Ectodermal cell (in vitro differentiated cells): ENCODE results near the gene HOXA5.
A peak's percentile ranks its signal among the peaks of the same experiment; 100 is the strongest.

Experiments used
- H3K27ac ChIP-seq: 2 replicates; pipeline ENCODE4 v1.7.0; 2013; ENCODE audit warnings: mild to moderate bottlenecking, low read depth, low read length; ENCODE audit not compliant: insufficient read depth, poor library complexity, severe bottlenecking
- H3K27me3 ChIP-seq: 2 replicates; pipeline ENCODE4 v1.7.0; 2013; ENCODE audit warnings: mild to moderate bottlenecking, low read length; ENCODE audit not compliant: insufficient read depth, control insufficient read depth, poor library complexity, severe bottlenecking
- H3K36me3 ChIP-seq: one replicate; pipeline ENCODE4 v1.7.0; 2013; ENCODE audit warnings: low read length; ENCODE audit not compliant: control insufficient read depth, insufficient read depth
- H3K4me1 ChIP-seq: one replicate; pipeline ENCODE4 v1.7.0; 2013; ENCODE audit warnings: low read length; ENCODE audit not compliant: control insufficient read depth, insufficient read depth
- H3K4me3 ChIP-seq: 2 replicates; pipeline ENCODE4 v1.7.0; 2013; ENCODE audit warnings: low read depth, low read length, control low read depth; ENCODE audit not compliant: insufficient read depth
- H3K9me3 ChIP-seq: 2 replicates; pipeline ENCODE4 v1.7.0; 2013; ENCODE audit warnings: mild to moderate bottlenecking, low read length, moderate library complexity; ENCODE audit not compliant: control insufficient read depth
- WGBS, 2 experiments: methylation state at CpG; one replicate each; pipeline ENCODE4 v1.1.7; 2013; ENCODE audit warnings: missing lambda C conversion rate in 2 of 2; 5-methylcytosine and 5-hydroxymethylcytosine counted together

Gene HOXA5

DNA sequence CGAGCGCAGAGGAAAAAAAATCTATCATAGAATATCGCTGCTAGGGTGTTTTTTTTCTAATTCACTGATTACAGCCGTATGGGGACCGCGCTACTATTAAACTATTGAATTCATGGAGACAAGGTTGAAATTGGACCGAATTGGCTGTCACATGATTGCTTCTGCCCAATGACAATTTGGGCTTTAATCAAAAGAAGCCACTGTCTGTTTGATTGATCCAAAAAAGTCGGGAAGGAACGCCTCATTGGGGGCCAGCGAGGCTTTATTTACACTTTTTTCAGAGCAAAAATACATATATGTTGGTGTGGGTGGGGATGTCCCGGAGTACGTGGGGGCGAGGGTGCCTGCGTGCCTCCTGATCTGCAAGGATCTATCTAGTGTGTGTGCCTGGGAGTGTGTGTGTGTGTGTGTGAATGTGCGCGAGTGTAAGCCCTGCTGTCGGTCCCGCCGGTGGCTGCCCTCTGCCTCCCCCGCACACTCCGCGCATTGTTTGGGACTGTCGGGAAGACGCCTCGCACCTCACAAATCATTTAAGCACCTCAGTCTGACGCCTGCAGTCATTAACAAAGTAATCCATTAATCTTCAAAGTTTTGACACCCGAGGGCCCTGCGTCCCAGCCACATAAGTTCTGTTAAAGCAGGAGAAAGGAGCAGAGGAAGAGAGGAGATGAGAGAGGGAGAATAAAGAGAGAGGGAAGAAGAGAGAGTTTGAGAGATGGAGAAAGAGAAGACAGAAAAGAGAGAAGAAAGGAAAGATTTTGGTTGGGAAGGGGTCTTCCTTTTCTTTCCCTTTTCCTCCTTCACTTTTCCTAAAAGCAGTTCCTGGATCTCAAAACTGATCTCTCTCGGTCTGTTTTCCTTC lies 40.7 kb downstream of the HOXA5 start, which contains the start of gene HOXA2:
Gene HOXA2 (minus strand): TSS at position 103 of the 862 bp plus-strand sequence. CDS start 183 bp downstream, outside the sequence.
- H3K36me3 ChIP-seq = no peaks in the 10 kb centered on the region
- H3K27ac ChIP-seq = peak within 1 kb of the TSS; percentile 73
- WGBS, 2 experiments = 3 to 4% methylated on average over 28 to 29 of the region's 29 CpGs
- H3K4me3 ChIP-seq = peak within 1 kb of the TSS; percentile 57
- H3K27me3 ChIP-seq = peaks cover 100% of the 10 kb centered on the region
- peaks cover 5% of the 10 kb centered on the region for H3K4me1 ChIP-seq
- H3K9me3 ChIP-seq = no peaks in the 10 kb centered on the region

GRCh38 chr7:27101957-27102580 lies 41.4 kb downstream of the HOXA5 start:
- Histone ChIP-seq H3K36me3 (no peaks in the 10 kb centered on the region), H3K4me1 (peaks cover 5% of the 10 kb centered on the region), H3K9me3 (no peaks in the 10 kb centered on the region), H3K27ac (peak overlapping the region; percentile 60), H3K4me3 (peak overlapping the region; percentile 57), H3K27me3 (peaks cover 100% of the 10 kb centered on the region)
- WGBS, 2 experiments = 1% methylated on average over 39 of the region's 39 CpGs

- H3K4me1 ChIP-seq = peaks cover 5% of the 10 kb centered on the region
- H3K4me3 ChIP-seq = peak overlapping the region; percentile 57
- peaks cover 100% of the 10 kb centered on the region for H3K27me3 ChIP-seq
- H3K9me3 ChIP-seq = no peaks in the 10 kb centered on the region
- H3K27ac ChIP-seq = peak overlapping the region; percentile 70
- WGBS, 2 experiments = 3 to 5% methylated on average over 25 of the region's 25 CpGs
- no peaks in the 10 kb centered on the region for H3K36me3 ChIP-seq
Observed at GRCh38 chr7:27101171-27101956, 42.1 kb downstream of the HOXA5 start.

- H3K36me3 ChIP-seq = no peaks in the 10 kb centered on the region
- H3K27ac ChIP-seq = peak overlapping the region; percentile 70
- H3K4me3 ChIP-seq = peak overlapping the region; percentile 57
- no peaks in the 10 kb centered on the region for H3K9me3 ChIP-seq
- 1% methylated on average over 8 of the region's 8 CpGs for WGBS, 2 experiments
- peaks cover 100% of the 10 kb centered on the region for H3K27me3 ChIP-seq
- peaks cover 5% of the 10 kb centered on the region for H3K4me1 ChIP-seq
Observed at GRCh38 chr7:27100694-27101170, 42.7 kb downstream of the HOXA5 start.

DNA sequence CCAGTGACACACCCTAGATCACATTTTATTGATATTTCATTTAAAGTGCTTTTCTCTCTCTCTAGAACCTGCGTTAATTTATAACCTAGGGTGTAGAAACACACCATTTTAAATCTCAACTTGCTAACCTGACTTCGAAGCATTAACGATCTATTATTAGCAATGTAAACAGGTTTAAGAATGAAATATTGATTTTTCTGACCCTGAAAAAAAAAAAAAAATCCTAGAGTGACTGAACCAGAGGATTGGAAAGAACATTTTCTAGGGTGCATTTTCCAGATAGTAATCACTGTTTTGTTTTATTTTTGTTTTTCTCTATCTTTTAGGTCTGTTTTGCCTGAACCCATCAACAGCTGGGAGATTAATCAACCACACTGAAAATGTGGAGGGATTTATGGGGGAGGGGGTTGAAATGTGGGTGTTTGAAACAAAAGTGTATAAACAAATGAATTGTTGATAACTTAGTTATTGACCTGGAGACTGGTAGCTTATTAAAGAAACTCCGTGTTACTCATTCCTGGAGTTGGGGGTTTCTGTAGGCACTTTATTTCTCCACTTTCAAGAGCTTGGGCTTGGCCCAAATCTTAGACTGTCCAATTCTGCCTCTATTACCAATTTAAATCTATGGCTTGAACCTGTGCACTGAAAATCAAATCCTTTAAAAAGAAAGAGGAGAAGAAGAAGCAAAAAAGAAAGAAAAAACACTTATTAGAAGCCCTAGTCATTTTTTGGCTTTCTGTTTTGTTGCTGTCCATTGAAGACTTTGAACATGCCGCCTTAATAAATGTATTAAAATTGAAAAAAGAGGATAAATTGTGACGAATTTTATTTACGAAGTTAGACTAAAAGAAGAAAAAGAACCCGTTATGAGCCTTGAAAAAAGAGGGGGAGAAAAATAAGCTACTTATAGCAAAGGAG lies 43.8 kb downstream of the HOXA5 start:
- 34 to 47% methylated on average over 6 to 7 of the region's 8 CpGs for WGBS, 2 experiments
- Histone ChIP-seq H3K9me3 (no peaks in the 10 kb centered on the region), H3K27me3 (peaks cover 100% of the 10 kb centered on the region), H3K27ac (peak overlapping the region; percentile 66), H3K4me3 (peak overlapping the region; percentile 57), H3K36me3 (no peaks in the 10 kb centered on the region), H3K4me1 (peaks cover 5% of the 10 kb centered on the region)

- WGBS, 2 experiments = 2 to 3% methylated on average over 38 of the region's 38 CpGs
Observed at GRCh38 chr7:27098578-27099451, 44.7 kb downstream of the HOXA5 start.

GRCh38 chr7:27097686-27098577 lies 45.5 kb downstream of the HOXA5 start:
- peaks cover 100% of the 10 kb centered on the region for H3K27me3 ChIP-seq
- H3K4me3 ChIP-seq = peak overlapping the region; percentile 57
- H3K36me3 ChIP-seq = no peaks in the 10 kb centered on the region
- WGBS, 2 experiments = 1 to 2% methylated on average over 34 to 35 of the region's 35 CpGs
- H3K27ac ChIP-seq = peak overlapping the region; percentile 55
- H3K9me3 ChIP-seq = no peaks in the 10 kb centered on the region
- peaks cover 5% of the 10 kb centered on the region for H3K4me1 ChIP-seq

More at GRCh38 chr7:27098578-27099451, 44.7 kb downstream of the HOXA5 start:
- Histone ChIP-seq H3K36me3 (no peaks in the 10 kb centered on the region), H3K27ac (peak overlapping the region; percentile 55), H3K9me3 (no peaks in the 10 kb centered on the region), H3K4me3 (peak overlapping the region; percentile 57), H3K4me1 (peaks cover 5% of the 10 kb centered on the region), H3K27me3 (peaks cover 100% of the 10 kb centered on the region)
